ENCODE data around the gene PROZ.
A peak's percentile ranks its signal among the peaks of the same experiment; 100 is the strongest.

The PROZ gene

GRCh38 chr13:113209336-113209758 lies 50.9 kb downstream of the PROZ start, which contains the start of gene CUL4A:
Gene CUL4A, plus strand, starts transcription at chr13:113209613. Its CDS starts 15 bp downstream, at chr13:113209628.
- DNase-seq = peak; percentile 41

- DNase-seq = peak; percentile 48
Observed at GRCh38 chr13:113209759-113210421, 51.4 kb downstream of the PROZ start.

- no peak for DNase-seq
Observed at GRCh38 chr13:113210833-113211232, 52.4 kb downstream of the PROZ start.

GRCh38 chr13:113211774-113212173 lies 53.3 kb downstream of the PROZ start:
- DNase-seq = no peak

GRCh38 chr13:113216254-113217048 lies 58.0 kb downstream of the PROZ start:
- DNase-seq = peak; percentile 62

- no peak for DNase-seq
Observed at GRCh38 chr13:113218586-113218985, 60.1 kb downstream of the PROZ start.

GRCh38 chr13:113219256-113219940 lies 61.0 kb downstream of the PROZ start:
- no peak for DNase-seq

- no peak for DNase-seq
Observed at GRCh38 chr13:113220141-113220598, 61.7 kb downstream of the PROZ start.

- no peak for DNase-seq
Observed at GRCh38 chr13:113220877-113221276, 62.4 kb downstream of the PROZ start.

Measured in DMS153 (cell line).